Stimulated activated CD4-positive, alpha-beta T cell treated with anti-CD3 and anti-CD28 coated beads, Interleukin-4, amount 100 ng/mL, for 24 hours (primary cell): Measurements from ENCODE around the gene ADAMTS2.

Experiments
- DNase-seq: peaks from one replicate; pipeline ENCODE4 v3.0.0-alpha.2; 2020

Gene ADAMTS2

GRCh38 chr5:179275381-179275878 lies 69.8 kb downstream of the ADAMTS2 start:
- no peak for DNase-seq

- no peak for DNase-seq
These were observed 70.6 kb downstream of the ADAMTS2 start for GRCh38 chr5:179274321-179275315.

GRCh38 chr5:179273441-179274145 lies 71.7 kb downstream of the ADAMTS2 start:
- DNase-seq: no peak

- no peak for DNase-seq
These were observed 72.2 kb downstream of the ADAMTS2 start for GRCh38 chr5:179273073-179273435.

GRCh38 chr5:179272326-179273072 lies 72.8 kb downstream of the ADAMTS2 start:
- DNase-seq: no peak

GRCh38 chr5:179271821-179272325 lies 73.4 kb downstream of the ADAMTS2 start:
- no peak for DNase-seq

GRCh38 chr5:179271428-179271734 lies 73.9 kb downstream of the ADAMTS2 start:
- no peak for DNase-seq

- no peak for DNase-seq
These were observed 74.5 kb downstream of the ADAMTS2 start for GRCh38 chr5:179270581-179271427.

GRCh38 chr5:179269781-179270543 lies 75.3 kb downstream of the ADAMTS2 start:
- no peak for DNase-seq

GRCh38 chr5:179268966-179269693 lies 76.1 kb downstream of the ADAMTS2 start:
- no peak for DNase-seq

- DNase-seq: no peak
These were observed 76.8 kb downstream of the ADAMTS2 start for GRCh38 chr5:179268399-179268952.

- no peak for DNase-seq
These were observed 77.6 kb downstream of the ADAMTS2 start for GRCh38 chr5:179267671-179268083.

- DNase-seq: no peak
These were observed 78.1 kb downstream of the ADAMTS2 start for GRCh38 chr5:179267071-179267670.

GRCh38 chr5:179266291-179267070 lies 78.8 kb downstream of the ADAMTS2 start:
- DNase-seq: no peak

GRCh38 chr5:179265514-179266290 lies 79.6 kb downstream of the ADAMTS2 start:
- DNase-seq: no peak

- DNase-seq: no peak
These were observed 80.3 kb downstream of the ADAMTS2 start for GRCh38 chr5:179264783-179265513.

GRCh38 chr5:179264053-179264782 lies 81.0 kb downstream of the ADAMTS2 start:
- no peak for DNase-seq
